HL-60 (cell line): ENCODE data around the gene CGB1.

Experiments
- DNase-seq, 2 experiments: peaks; one replicate each; pipeline ENCODE4 v3.0.0-alpha.2; 2010 to 2020; ENCODE audit warnings: low read depth in 1 of 2, low spot score in 1 of 2
- H3K27ac ChIP-seq: fragments of 250-450 bp; sonication (Bioruptor Pico); replicated peaks from 2 replicates; pipeline ENCODE4 v1.5.1; 2020; ENCODE audit warnings: mild to moderate bottlenecking, moderate library complexity
- H3K27me3 ChIP-seq: fragments of 250-450 bp; sonication (Bioruptor Pico); 2 replicates; pipeline ENCODE4 v1.5.1; 2021; ENCODE audit warnings: mild to moderate bottlenecking, moderate library complexity; ENCODE audit not compliant: insufficient read depth, poor library complexity, severe bottlenecking
- H3K4me3 ChIP-seq: replicated peaks from 2 replicates; pipeline ENCODE4 v1.5.1; 2011; ENCODE audit warnings: mild to moderate bottlenecking, control low read depth, low read length; ENCODE audit not compliant: insufficient read depth
- CTCF ChIP-seq: IDR thresholded peaks from one replicate; pipeline ENCODE4 v1.5.1; 2011; ENCODE audit warnings: low read length, control low read depth, inconsistent platforms; ENCODE audit not compliant: insufficient read depth
- GABPA ChIP-seq: IDR thresholded peaks from 2 replicates; pipeline ENCODE4 v1.6.1; 2012; ENCODE audit warnings: low read depth
- POLR2AphosphoS5 ChIP-seq: IDR thresholded peaks from 2 replicates; pipeline ENCODE4 v1.6.1; 2012; ENCODE audit warnings: low read depth
- SPI1 ChIP-seq: IDR thresholded peaks from 2 replicates; pipeline ENCODE4 v1.6.1; 2012; ENCODE audit warnings: low read depth, mild to moderate bottlenecking, borderline replicate concordance
- TF ChIP-seq, protein P1 (sequence below): IDR thresholded peaks from 2 replicates; pipeline ENCODE4 v1.6.1; 2012; ENCODE audit warnings: low read depth; ENCODE audit not compliant: insufficient replicate concordance

CGB1 gene

GRCh38 chr19:49022116-49022515 is 14.6 kb downstream of the CGB1 start:
- no peak overlapping the region for H3K4me3 ChIP-seq
- TF ChIP-seq POLR2AphosphoS5 (no peak), SPI1 (no peak), CTCF (no peak), GABPA (no peak)
- TF ChIP-seq, protein P1, sequence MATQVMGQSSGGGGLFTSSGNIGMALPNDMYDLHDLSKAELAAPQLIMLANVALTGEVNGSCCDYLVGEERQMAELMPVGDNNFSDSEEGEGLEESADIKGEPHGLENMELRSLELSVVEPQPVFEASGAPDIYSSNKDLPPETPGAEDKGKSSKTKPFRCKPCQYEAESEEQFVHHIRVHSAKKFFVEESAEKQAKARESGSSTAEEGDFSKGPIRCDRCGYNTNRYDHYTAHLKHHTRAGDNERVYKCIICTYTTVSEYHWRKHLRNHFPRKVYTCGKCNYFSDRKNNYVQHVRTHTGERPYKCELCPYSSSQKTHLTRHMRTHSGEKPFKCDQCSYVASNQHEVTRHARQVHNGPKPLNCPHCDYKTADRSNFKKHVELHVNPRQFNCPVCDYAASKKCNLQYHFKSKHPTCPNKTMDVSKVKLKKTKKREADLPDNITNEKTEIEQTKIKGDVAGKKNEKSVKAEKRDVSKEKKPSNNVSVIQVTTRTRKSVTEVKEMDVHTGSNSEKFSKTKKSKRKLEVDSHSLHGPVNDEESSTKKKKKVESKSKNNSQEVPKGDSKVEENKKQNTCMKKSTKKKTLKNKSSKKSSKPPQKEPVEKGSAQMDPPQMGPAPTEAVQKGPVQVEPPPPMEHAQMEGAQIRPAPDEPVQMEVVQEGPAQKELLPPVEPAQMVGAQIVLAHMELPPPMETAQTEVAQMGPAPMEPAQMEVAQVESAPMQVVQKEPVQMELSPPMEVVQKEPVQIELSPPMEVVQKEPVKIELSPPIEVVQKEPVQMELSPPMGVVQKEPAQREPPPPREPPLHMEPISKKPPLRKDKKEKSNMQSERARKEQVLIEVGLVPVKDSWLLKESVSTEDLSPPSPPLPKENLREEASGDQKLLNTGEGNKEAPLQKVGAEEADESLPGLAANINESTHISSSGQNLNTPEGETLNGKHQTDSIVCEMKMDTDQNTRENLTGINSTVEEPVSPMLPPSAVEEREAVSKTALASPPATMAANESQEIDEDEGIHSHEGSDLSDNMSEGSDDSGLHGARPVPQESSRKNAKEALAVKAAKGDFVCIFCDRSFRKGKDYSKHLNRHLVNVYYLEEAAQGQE, result no peak
- DNase-seq, result no peak
- H3K27me3 ChIP-seq, result peaks cover 35% of the 10 kb centered on the region
- no peak overlapping the region for H3K27ac ChIP-seq

DNA sequence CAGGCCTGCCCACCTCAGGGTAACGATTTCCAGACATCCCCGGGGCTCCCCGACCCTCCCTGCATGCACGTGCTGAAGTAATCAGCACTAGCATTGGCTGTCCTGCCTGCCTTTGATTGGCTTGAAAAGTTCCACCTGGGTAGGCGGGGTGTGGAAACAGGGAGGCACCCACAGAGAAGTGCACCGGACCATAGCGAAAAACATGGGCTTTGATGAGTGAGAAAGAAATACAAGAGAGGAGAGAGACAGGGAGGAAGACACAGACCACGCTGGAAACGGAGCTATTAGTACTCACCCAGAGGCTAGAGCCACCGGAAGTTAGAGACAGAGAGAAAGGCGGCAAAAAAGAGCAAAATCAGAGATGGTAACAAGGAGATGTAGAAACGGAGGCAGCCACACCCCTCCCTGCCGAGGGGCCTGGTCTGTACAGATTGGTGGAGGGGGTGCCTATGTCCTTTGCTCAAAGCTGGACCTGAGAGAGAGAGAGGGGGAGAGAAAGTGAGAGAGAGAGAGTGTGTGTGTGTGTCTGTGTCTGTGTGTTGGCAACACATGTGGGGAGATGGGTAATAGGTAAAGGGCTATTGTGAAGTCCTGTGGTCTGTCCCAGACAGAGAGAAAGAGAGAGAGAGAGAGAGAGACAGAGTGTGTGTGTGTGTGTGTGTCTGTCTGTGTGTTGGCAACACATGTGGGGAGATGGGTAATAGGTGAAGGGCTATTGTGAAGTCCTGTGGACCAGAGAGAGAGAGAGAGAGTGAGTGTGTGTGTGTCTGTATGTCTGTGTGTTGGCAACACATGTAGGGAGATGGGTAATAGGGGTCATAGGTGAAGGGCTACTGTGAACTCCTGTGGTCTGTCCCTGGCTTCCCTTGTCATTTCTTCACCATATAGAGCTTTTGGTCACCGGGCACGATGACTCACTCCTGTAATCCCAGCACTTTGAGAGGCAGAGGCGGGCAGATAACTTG is 15.5 kb downstream of the CGB1 start:
- TF ChIP-seq CTCF (no peak), SPI1 (no peak), GABPA (no peak), POLR2AphosphoS5 (no peak)
- TF ChIP-seq, protein P1, result no peak
- H3K4me3 ChIP-seq, result no peak overlapping the region
- no peak overlapping the region for H3K27ac ChIP-seq
- H3K27me3 ChIP-seq, result peaks cover 35% of the 10 kb centered on the region
- DNase-seq, result no peak

GRCh38 chr19:49020342-49020741 is 16.4 kb downstream of the CGB1 start:
- Histone ChIP-seq H3K4me3 (no peak overlapping the region), H3K27me3 (peaks cover 35% of the 10 kb centered on the region), H3K27ac (no peak overlapping the region)
- TF ChIP-seq POLR2AphosphoS5 (no peak), SPI1 (no peak), CTCF (no peak), GABPA (no peak)
- TF ChIP-seq, protein P1, result no peak
- DNase-seq, result no peak
